Fibroblast of lung (primary cell): ENCODE measurements around the gene MAPK8. TPM values are rescaled to one million over a fixed set of nuclear protein-coding genes. Genes with fewer than 3 reads are reported as not detected.

ENCODE experiments used
- DNase-seq, 2 donors: peaks; one replicate each; pipeline versions ENCODE4 v3.0.0 to v3.0.0-alpha.2; 2010; ENCODE audit warnings: low read depth in 2 of 2
- H2AFZ ChIP-seq: 2 replicates; pipeline ENCODE4 v1.5.1; 2012; ENCODE audit warnings: low read length, control low read depth, inconsistent platforms
- H3K27ac ChIP-seq: 2 replicates; pipeline ENCODE4 v1.5.1; 2011; ENCODE audit warnings: low read length, control low read depth; ENCODE audit not compliant: insufficient read depth
- H3K27me3 ChIP-seq: 2 replicates; pipeline ENCODE4 v1.5.1; 2011; ENCODE audit warnings: mild to moderate bottlenecking, low read length; ENCODE audit not compliant: control insufficient read depth, insufficient read depth
- H3K36me3 ChIP-seq: 2 replicates; pipeline ENCODE4 v1.5.1; 2011; ENCODE audit warnings: low read length; ENCODE audit not compliant: control insufficient read depth, insufficient read depth
- H3K4me1 ChIP-seq: 2 replicates; pipeline ENCODE4 v1.5.1; 2011; ENCODE audit warnings: low read length; ENCODE audit not compliant: control insufficient read depth, insufficient read depth; ENCODE audit errors: extremely low read depth
- H3K4me2 ChIP-seq: 2 replicates; pipeline ENCODE4 v1.5.1; 2011; ENCODE audit warnings: low read length, control low read depth; ENCODE audit not compliant: insufficient read depth; ENCODE audit errors: extremely low read depth
- H3K4me3 ChIP-seq, 4 experiments: fragments of 200-600 bp in 1 of 4; sonication (generic) in 1 of 4; replicated peaks in 1 of 4; 2 replicates each; pipeline ENCODE4 v1.5.1; 2011 to 2016; ENCODE audit warnings: low read length in 4 of 4, low read depth in 3 of 4, mild to moderate bottlenecking in 3 of 4, control low read depth in 2 of 4, inconsistent platforms in 1 of 4, mixed read lengths in 1 of 4; ENCODE audit not compliant: insufficient read depth in 1 of 4; ENCODE audit errors: control extremely low read depth in 1 of 4
- H3K79me2 ChIP-seq: 2 replicates; pipeline ENCODE4 v1.5.1; 2012; ENCODE audit warnings: mild to moderate bottlenecking, low read length, inconsistent platforms; ENCODE audit not compliant: control insufficient read depth, insufficient read depth
- H3K9ac ChIP-seq: 2 replicates; pipeline ENCODE4 v1.5.1; 2011; ENCODE audit warnings: mild to moderate bottlenecking, low read length, control low read depth; ENCODE audit not compliant: insufficient read depth
- H3K9me3 ChIP-seq: 2 replicates; pipeline ENCODE4 v1.5.1; 2012; ENCODE audit warnings: low read depth, low read length; ENCODE audit not compliant: control insufficient read depth, insufficient read depth
- H4K20me1 ChIP-seq: 2 replicates; pipeline ENCODE4 v1.5.1; 2011; ENCODE audit warnings: low read length; ENCODE audit not compliant: control insufficient read depth, insufficient read depth; ENCODE audit errors: extremely low read depth
- EZH2 ChIP-seq: IDR thresholded peaks from 2 replicates; pipeline ENCODE4 v1.5.1; 2012; ENCODE audit warnings: low read length, control low read depth, mild to moderate bottlenecking; ENCODE audit errors: missing control alignments
- polyA plus RNA-seq, 2 donors: library from polyadenylated mRNA; depleted of rRNA in 1 of 2; stranded (reverse) in 1 of 2; unstranded in 1 of 2; fragments of >200 nt; gene quantifications; 2 replicates each; pipeline ENCODE4 v1.2.1, GENCODE V29; 2011 to 2012; ENCODE audit warnings: missing spikeins in 1 of 2
- total RNA-seq: library from RNA; depleted of rRNA; stranded (reverse); fragments of >200 nt; gene quantifications from 2 replicates; pipeline ENCODE4 v1.2.1, GENCODE V29; 2014
- TF ChIP-seq, protein P1 (sequence below), 2 donors: IDR thresholded peaks in 1 of 2; conservative IDR thresholded peaks in 1 of 2; 1 replicate in 1 of 2; 2 replicates in 1 of 2; pipeline ENCODE4 v1.5.1; 2011 to 2012; ENCODE audit warnings: low read length in 2 of 2, control low read depth in 1 of 2, inconsistent platforms in 1 of 2, low read depth in 1 of 2, mild to moderate bottlenecking in 1 of 2

The MAPK8 gene
- total and polyA plus RNA-seq, 2 donors (not counting 1 experiment from before 2014, with no cell fraction given): 29.4 to 53.7 TPM

DNA sequence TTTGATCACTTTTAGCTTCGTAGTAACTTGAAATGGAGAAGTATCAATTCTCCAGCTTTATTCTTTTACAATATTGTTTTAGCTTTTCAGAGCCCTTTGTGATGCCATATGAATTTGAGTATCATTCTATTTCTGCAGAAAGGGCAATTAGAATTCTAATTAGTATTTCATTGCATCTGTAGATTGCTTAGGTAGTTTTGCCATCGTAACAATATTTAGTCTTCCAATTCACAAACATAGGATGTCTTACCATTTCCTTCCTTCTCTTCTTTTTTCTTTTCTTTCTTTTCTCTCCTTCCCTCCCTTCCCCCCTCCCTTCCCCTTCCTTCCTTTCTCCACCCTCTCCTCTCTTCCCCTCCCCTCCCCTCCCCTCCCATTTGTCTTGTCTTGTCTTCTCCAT is 105.0 kb downstream of the MAPK8 start:
- peaks cover 2% of the 10 kb centered on the region for H3K4me1 ChIP-seq
- TF ChIP-seq EZH2: no peak
- TF ChIP-seq, protein P1, sequence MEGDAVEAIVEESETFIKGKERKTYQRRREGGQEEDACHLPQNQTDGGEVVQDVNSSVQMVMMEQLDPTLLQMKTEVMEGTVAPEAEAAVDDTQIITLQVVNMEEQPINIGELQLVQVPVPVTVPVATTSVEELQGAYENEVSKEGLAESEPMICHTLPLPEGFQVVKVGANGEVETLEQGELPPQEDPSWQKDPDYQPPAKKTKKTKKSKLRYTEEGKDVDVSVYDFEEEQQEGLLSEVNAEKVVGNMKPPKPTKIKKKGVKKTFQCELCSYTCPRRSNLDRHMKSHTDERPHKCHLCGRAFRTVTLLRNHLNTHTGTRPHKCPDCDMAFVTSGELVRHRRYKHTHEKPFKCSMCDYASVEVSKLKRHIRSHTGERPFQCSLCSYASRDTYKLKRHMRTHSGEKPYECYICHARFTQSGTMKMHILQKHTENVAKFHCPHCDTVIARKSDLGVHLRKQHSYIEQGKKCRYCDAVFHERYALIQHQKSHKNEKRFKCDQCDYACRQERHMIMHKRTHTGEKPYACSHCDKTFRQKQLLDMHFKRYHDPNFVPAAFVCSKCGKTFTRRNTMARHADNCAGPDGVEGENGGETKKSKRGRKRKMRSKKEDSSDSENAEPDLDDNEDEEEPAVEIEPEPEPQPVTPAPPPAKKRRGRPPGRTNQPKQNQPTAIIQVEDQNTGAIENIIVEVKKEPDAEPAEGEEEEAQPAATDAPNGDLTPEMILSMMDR (conservative IDR thresholded peaks at IDR 0.05 in 1 of 2, IDR thresholded peaks at IDR 0.05 in 1 of 2; ENCODE audit: low read depth in 1 of 2, low read length in 2 of 2): no peak
- H3K9me3 ChIP-seq: no peaks in the 10 kb centered on the region
- no peak overlapping the region for H3K27ac ChIP-seq
- no peak for DNase-seq
- H3K36me3 ChIP-seq: no peaks in the 10 kb centered on the region
- H4K20me1 ChIP-seq: no peaks in the 10 kb centered on the region
- no peak overlapping the region for H3K4me3 ChIP-seq
- H3K4me2 ChIP-seq: no peak overlapping the region
- no peak overlapping the region for H3K9ac ChIP-seq
- H3K79me2 ChIP-seq: no peaks in the 10 kb centered on the region
- H3K27me3 ChIP-seq: no peaks in the 10 kb centered on the region
- no peak overlapping the region for H2AFZ ChIP-seq

DNA sequence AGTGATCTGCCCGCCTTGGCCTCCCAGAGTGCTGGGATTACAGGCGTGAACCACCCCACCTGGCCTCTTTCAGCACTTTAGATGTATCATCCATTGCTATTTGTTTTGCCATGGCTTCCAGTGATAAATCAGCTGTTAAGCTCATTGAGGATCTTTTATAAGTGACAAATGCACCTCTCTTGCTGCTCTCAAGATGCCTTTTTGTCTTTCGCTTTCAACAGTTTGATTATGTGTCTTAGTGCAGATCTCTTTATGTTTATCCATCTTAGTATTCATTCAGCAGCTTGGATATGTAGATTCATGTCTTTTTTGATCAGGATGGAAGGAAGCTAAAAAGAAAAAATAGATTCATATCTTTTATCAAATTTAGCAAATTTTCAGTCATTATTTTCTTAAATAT is 105.6 kb downstream of the MAPK8 start:
- Histone ChIP-seq H3K4me3 (no peak overlapping the region), H3K9ac (no peak overlapping the region), H3K9me3 (no peaks in the 10 kb centered on the region), H3K36me3 (no peaks in the 10 kb centered on the region), H3K79me2 (no peaks in the 10 kb centered on the region), H3K27ac (no peak overlapping the region), H3K4me1 (peaks cover 2% of the 10 kb centered on the region), H3K27me3 (no peaks in the 10 kb centered on the region), H3K4me2 (no peak overlapping the region), H4K20me1 (no peaks in the 10 kb centered on the region), H2AFZ (no peak overlapping the region)
- TF ChIP-seq EZH2: no peak
- TF ChIP-seq, protein P1 (conservative IDR thresholded peaks at IDR 0.05 in 1 of 2, IDR thresholded peaks at IDR 0.05 in 1 of 2; ENCODE audit: low read depth in 1 of 2, low read length in 2 of 2): no peak
- DNase-seq: no peak

DNA sequence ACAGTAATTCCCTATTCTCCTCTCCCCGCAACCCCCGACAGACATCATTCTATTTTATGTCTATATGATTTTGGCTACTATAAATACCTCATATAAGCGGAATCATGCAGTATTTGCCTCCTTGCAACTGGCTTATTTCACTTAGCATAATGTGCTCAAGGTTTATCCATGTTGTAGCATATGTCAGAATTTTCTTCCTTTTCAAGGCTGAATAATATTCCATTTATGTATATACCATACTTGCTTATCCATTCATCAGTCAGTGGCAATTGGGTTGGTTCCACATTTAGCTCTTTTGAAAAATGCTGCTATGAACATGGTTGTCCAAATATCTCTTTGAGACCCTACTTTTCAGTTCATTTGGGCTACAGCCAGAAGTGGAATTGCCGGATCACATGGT is 106.5 kb downstream of the MAPK8 start:
- no peak overlapping the region for H3K27ac ChIP-seq
- no peaks in the 10 kb centered on the region for H4K20me1 ChIP-seq
- no peaks in the 10 kb centered on the region for H3K9me3 ChIP-seq
- H3K4me2 ChIP-seq: no peak overlapping the region
- H3K4me1 ChIP-seq: peaks cover 2% of the 10 kb centered on the region
- H3K79me2 ChIP-seq: no peaks in the 10 kb centered on the region
- no peak overlapping the region for H3K9ac ChIP-seq
- no peaks in the 10 kb centered on the region for H3K27me3 ChIP-seq
- no peak for DNase-seq
- no peak overlapping the region for H3K4me3 ChIP-seq
- H3K36me3 ChIP-seq: no peaks in the 10 kb centered on the region
- H2AFZ ChIP-seq: no peak overlapping the region
- TF ChIP-seq, protein P1 (conservative IDR thresholded peaks at IDR 0.05 in 1 of 2, IDR thresholded peaks at IDR 0.05 in 1 of 2; ENCODE audit: low read depth in 1 of 2, low read length in 2 of 2): no peak
- no peak for TF ChIP-seq EZH2
